Kidney (tissue), 14 donors: Measurements from ENCODE around the gene GTPBP10. TPM values are rescaled to one million over a fixed set of nuclear protein-coding genes. Genes with fewer than 3 reads are reported as not detected.
A peak's percentile ranks its signal among the peaks of the same experiment; 100 is the strongest.

Experiments
- DNase-seq, 5 donors: peaks; one replicate each; pipeline ENCODE4 v3.0.0-alpha.2; 2013 to 2020
- FAIRE-seq: peaks from 2 replicates; lab custom pipeline; 2012; peaks lifted over from hg19 to GRCh38; lab: Jason Lieb, UNC
- H3K27ac ChIP-seq, 2 donors: one replicate each; pipeline ENCODE4 v1.7.0; 2013; ENCODE audit warnings: low read depth in 2 of 2, low read length in 2 of 2, inconsistent platforms in 1 of 2
- H3K27me3 ChIP-seq: one replicate; pipeline ENCODE4 v1.7.1; 2013; ENCODE audit warnings: low read length, inconsistent platforms; ENCODE audit not compliant: control insufficient read depth, insufficient read depth
- H3K36me3 ChIP-seq, 3 donors: one replicate each; pipeline versions ENCODE4 v1.7.0 to v1.7.1; 2013; ENCODE audit warnings: low read length in 3 of 3, control low read depth in 1 of 3, inconsistent platforms in 1 of 3; ENCODE audit not compliant: insufficient read depth in 3 of 3, control insufficient read depth in 2 of 3
- H3K4me1 ChIP-seq, 3 donors: one replicate each; pipeline versions ENCODE4 v1.7.0 to v1.7.1; 2013; ENCODE audit warnings: low read length in 3 of 3, inconsistent platforms in 1 of 3, low read depth in 1 of 3; ENCODE audit not compliant: control insufficient read depth in 2 of 3, insufficient read depth in 2 of 3
- H3K4me3 ChIP-seq, 3 donors: one replicate each; pipeline versions ENCODE4 v1.7.0 to v1.8.1; 2013; ENCODE audit warnings: low read length in 3 of 3, control low read depth in 1 of 3, inconsistent platforms in 1 of 3
- H3K9ac ChIP-seq, 3 donors: one replicate each; pipeline versions ENCODE4 v1.7.0 to v1.7.1; 2013; ENCODE audit warnings: low read length in 3 of 3, control low read depth in 1 of 3, inconsistent platforms in 1 of 3
- H3K9me3 ChIP-seq, 3 donors: one replicate each; pipeline versions ENCODE4 v1.7.0 to v1.7.1; 2013; ENCODE audit warnings: low read length in 3 of 3, control low read depth in 1 of 3, inconsistent platforms in 1 of 3; ENCODE audit not compliant: control insufficient read depth in 2 of 3, insufficient read depth in 1 of 3
- CTCF ChIP-seq: IDR thresholded peaks from 3 replicates; pipeline ENCODE4 v1.5.1; 2012; ENCODE audit warnings: mild to moderate bottlenecking, moderate library complexity, borderline replicate concordance; ENCODE audit not compliant: insufficient read depth; ENCODE audit errors: extremely low read depth
- intact Hi-C: fragments of 100-400 bp; cut with DNase I; formaldehyde crosslinking; loops from one replicate; pipeline ENCODE4 v1.11.1; 2022
- polyA plus RNA-seq: library from polyadenylated mRNA; stranded (reverse); fragments of 350-450 nt; fragmentation: Illumina TruSeq; extraction: RNeasy Lipid Tissue Mini Kit (QIAGEN cat#74804); gene quantifications from one replicate; pipeline ENCODE4 v1.2.3, GENCODE V29; 2014; ENCODE audit warnings: low read depth, low replicate concordance; ENCODE audit not compliant: insufficient read depth
- total RNA-seq: library from RNA; stranded (reverse); fragmentation: NEBNext Ultra II Directional; extraction: Animal tissue kit (Norgen Biotek cat#: 25700); gene quantifications from one replicate; pipeline ENCODE4 v1.2.1, GENCODE V29; 2021
- donor health status: control.
- donor health status: control.
- donor health status: control.
- donor health status: control.
- donor health status: control.
- donor health status: DM: yes; HTN: yes; CAD: no.
- donor health status: Normal renal cell carcinoma (clear cell type).

The GTPBP10 gene
- total and polyA plus RNA-seq, 2 donors from 2014 or later = 15.2 to 31.8 TPM

DNA sequence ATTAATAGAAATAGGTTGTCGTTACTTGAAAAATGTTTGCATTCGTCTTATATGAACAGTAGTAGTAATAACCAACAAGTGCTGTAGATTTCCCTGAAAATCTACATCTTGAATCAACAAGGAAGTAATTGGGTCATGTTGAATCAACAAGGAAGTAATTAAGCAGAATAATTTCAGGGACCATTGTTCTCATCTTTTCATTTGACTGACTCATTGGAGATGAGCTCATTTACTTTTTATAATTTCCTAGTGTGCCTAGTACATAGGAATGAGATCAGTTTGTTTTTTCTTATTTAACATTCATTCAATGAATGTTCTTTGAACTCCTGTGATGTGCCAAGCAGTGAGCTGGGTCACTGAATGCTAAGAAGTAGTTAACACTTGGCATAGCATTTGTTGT is 65.0 kb downstream of the GTPBP10 start:
- H3K4me1 ChIP-seq = peaks cover 0 to 18% (median 0%) of the 10 kb centered on the region in 3 donors
- no peak overlapping the region for H3K4me3 ChIP-seq
- H3K27ac ChIP-seq = no peak overlapping the region
- DNase-seq (no peak), FAIRE-seq (peak; percentile 41)
- H3K9ac ChIP-seq = no peak overlapping the region
- peaks cover under 1 to 13% (median 7%) of the 10 kb centered on the region in 3 donors for H3K36me3 ChIP-seq
- no peaks in the 10 kb centered on the region for H3K27me3 ChIP-seq
- intact Hi-C loops = no loop called here
- no peaks in the 10 kb centered on the region for H3K9me3 ChIP-seq
- TF ChIP-seq CTCF = no peak

GRCh38 chr7:90412458-90413184 is 66.1 kb downstream of the GTPBP10 start:
- Histone ChIP-seq H3K27me3 (no peaks in the 10 kb centered on the region), H3K27ac (peak overlapping the region in 1 of 2 donors; percentile 45), H3K4me1 (peaks cover 0 to 18% (median 0%) of the 10 kb centered on the region in 3 donors), H3K36me3 (peaks cover 4 to 13% (median 6%) of the 10 kb centered on the region in 3 donors), H3K4me3 (no peak overlapping the region), H3K9me3 (no peaks in the 10 kb centered on the region), H3K9ac (no peak overlapping the region)
- no peak for FAIRE-seq
- intact Hi-C loops = no loop called here
- DNase-seq = peak in 1 of 5 donors; percentile 57
- peak; percentile 32 for TF ChIP-seq CTCF

GRCh38 chr7:90413185-90413528 is 66.6 kb downstream of the GTPBP10 start:
- TF ChIP-seq CTCF = no peak
- peaks cover 4 to 13% (median 6%) of the 10 kb centered on the region in 3 donors for H3K36me3 ChIP-seq
- H3K27ac ChIP-seq = no peak overlapping the region
- peaks cover 0 to 18% (median 0%) of the 10 kb centered on the region in 3 donors for H3K4me1 ChIP-seq
- no peak overlapping the region for H3K9ac ChIP-seq
- H3K4me3 ChIP-seq = no peak overlapping the region
- H3K27me3 ChIP-seq = no peaks in the 10 kb centered on the region
- intact Hi-C loops = no loop called here
- no peaks in the 10 kb centered on the region for H3K9me3 ChIP-seq
- DNase-seq (peak in 1 of 5 donors; percentile 12), FAIRE-seq (no peak)
